GM10248 (cell line): ENCODE data around the gene C6.

ENCODE experiments used
- CTCF ChIA-PET: fragments of 300-600 bp; sonication (Branson Sonifier 250); formaldehyde crosslinking; extraction: SDS; loops from one replicate; lab custom pipeline; 2021; ENCODE audit warnings: antibody characterized with exemption; lab: Yijun Ruan, JAX
- POLR2A ChIA-PET: fragments of 350-650 bp; sonication (Branson Sonifier 250); formaldehyde crosslinking; extraction: SDS; loops from one replicate; lab custom pipeline; 2020; ENCODE audit warnings: antibody characterized with exemption; lab: Yijun Ruan, JAX
- DNase-seq: peaks from one replicate; pipeline ENCODE4 v3.0.0; 2012; ENCODE audit errors: extremely low spot score
- TF ChIP-seq, protein P1 (sequence below): IDR thresholded peaks from 2 replicates; pipeline ENCODE4 v1.5.1; 2012; ENCODE audit warnings: mild to moderate bottlenecking, low read depth; ENCODE audit errors: extremely low read depth, missing control alignments, control extremely low read depth

C6 gene

DNA sequence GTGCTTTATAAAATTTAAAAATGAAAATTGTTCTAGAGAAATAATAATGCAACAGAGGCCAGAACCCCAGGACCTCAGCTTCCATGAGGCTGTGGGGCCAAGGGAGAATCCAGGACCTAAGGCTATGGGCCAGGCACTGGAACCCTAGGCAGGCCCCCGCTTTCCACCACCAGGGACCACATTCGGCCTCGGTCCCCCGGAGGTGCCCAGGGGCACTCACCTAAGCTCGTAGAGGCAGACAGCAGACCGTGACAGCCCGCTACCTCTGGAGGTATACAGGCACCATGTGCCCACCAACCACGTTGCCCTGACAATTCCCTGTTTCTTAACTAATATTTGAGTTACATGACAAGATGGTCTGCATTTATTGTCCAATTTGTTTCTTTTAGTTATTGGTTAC lies 92.7 kb downstream of the C6 start:
- ChIA-PET CTCF (no interaction called here), POLR2A (no interaction called here)
- TF ChIP-seq, protein P1, sequence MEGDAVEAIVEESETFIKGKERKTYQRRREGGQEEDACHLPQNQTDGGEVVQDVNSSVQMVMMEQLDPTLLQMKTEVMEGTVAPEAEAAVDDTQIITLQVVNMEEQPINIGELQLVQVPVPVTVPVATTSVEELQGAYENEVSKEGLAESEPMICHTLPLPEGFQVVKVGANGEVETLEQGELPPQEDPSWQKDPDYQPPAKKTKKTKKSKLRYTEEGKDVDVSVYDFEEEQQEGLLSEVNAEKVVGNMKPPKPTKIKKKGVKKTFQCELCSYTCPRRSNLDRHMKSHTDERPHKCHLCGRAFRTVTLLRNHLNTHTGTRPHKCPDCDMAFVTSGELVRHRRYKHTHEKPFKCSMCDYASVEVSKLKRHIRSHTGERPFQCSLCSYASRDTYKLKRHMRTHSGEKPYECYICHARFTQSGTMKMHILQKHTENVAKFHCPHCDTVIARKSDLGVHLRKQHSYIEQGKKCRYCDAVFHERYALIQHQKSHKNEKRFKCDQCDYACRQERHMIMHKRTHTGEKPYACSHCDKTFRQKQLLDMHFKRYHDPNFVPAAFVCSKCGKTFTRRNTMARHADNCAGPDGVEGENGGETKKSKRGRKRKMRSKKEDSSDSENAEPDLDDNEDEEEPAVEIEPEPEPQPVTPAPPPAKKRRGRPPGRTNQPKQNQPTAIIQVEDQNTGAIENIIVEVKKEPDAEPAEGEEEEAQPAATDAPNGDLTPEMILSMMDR = no peak

DNA sequence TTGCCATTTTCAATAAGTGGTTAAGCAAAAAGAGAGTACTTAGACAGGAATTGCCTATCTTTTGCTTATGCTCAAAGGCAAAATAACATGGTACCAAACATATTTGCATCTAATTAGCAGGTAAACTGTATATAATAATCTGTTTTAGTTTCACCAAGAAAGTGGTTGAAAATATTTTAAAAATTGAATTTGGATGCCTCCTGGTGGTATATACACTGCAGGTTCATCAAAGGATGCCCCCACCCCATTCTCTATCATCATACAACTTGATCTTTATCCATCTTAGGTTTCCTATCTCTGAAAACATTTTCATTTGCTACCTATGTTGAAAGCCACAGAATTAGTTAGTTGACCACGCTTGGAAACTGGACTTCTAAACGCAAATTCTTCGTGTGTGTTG lies 95.2 kb downstream of the C6 start:
- POLR2A ChIA-PET = no interaction called here
- no peak for DNase-seq
- CTCF ChIA-PET = no interaction called here
- TF ChIP-seq, protein P1 = no peak

More for the DNA sequence above, 92.7 kb downstream of the C6 start:
- DNase-seq = no peak

DNA sequence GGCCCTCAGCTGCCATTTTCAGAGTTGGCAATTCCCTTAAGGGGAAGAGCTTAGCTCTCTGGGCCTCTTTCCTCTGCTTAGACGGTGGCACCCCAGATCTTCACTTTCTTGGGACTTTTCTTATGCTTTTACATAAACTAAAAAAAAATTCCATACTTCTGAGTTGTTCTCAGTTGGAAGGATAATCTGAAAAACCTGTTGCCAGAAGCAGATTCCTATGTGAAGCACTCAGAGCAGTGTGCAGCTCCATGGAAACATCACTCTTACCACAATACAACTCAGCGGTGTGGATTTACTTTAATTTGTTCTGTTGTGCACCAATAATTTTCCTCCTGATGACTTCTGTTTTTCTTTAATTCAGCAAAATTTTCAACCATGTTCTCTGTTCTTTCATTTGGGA lies 98.1 kb downstream of the C6 start:
- TF ChIP-seq, protein P1 = no peak
- POLR2A ChIA-PET = no interaction called here
- CTCF ChIA-PET = interaction anchor here (1.2 kb wide), 1 partner anchor 15 kb away, joined by 5 read pairs; no protein-coding TSS in a partner anchor
- DNase-seq = no peak

DNA sequence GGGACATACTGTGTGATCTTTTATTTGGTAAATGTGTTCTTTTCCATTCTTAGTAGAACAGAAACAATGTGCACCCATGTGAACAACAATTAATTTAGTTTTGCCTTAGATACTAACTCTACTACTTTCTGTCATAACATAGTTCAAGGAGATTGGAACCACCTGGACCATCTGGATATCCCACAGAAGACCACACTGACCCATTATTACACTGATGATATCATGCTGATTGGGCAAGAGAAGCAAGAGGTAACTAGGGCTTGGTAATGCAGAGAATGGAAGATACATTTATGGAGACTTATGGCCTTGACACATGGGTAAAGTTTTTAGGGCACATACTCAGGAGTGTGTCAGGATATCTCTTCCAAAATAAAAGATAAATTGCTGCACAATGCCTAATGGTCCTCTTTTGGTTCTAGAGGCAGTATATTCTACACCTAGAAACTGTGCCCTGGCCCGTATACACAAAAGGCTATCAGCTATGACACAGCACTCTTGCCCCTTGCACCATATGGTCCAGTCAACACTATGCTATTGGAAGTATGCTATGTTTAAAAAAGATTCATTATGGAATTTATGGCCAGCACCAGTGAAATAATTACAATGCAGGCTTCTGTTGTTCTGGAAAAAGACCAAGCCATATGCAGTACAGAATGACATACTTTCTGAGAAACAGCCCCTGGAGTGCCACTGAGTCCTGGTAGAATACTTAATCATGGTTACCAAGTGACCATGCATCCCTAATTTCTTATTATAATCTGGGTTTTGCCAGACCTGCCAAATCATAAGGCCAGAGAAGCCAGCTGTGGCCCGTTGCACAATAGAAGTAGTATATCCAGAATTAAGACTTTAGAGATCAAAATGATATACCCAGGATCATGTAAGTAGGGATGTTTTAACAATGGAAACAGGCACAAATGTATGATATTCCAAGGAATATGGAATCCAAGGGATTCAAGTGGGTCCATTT lies 100.6 kb downstream of the C6 start:
- POLR2A ChIA-PET = no interaction called here
- DNase-seq = no peak
- CTCF ChIA-PET = no interaction called here
- TF ChIP-seq, protein P1 = no peak

DNA sequence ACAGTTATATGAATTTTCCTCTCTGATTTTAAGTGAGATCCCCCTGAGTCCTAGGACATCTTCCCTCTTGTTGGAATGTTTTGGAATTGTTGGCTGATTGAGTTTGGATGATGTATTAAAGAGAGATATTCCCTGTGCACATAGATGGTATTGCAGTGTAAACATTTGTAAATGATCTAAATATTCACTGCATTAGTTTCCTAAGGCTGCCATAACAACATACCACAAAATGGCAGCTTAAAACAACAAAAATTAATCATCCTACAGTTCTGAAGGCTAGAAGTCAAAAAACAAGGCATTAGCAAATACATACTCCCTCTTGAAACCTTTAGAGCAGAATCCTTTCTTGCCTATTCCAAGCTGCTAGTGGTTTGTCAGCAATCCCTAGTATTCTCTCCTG lies 104.1 kb downstream of the C6 start:
- ChIA-PET POLR2A (no interaction called here), CTCF (no interaction called here)
- TF ChIP-seq, protein P1 = no peak
- DNase-seq = no peak

DNA sequence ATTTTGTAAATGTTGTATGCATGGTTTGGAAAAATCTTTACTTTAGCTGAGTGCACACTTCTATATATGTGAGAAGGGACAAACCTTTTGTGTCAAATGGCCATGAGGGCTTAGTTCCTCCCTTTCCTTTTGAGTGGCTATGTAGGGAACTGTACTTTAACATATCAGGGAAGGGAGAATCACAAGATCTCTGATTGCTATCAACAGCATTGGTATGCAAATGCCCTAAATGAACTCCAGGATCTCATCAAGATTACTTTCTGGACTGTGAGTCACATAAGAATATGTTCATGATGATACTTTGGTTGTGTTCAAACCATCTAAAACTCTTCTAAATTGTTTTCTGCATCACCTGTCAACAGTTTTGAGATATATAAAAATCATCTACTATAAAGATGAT lies 111.0 kb downstream of the C6 start:
- ChIA-PET POLR2A (no interaction called here), CTCF (no interaction called here)
- DNase-seq = no peak

More for the DNA sequence above, 111.0 kb downstream of the C6 start:
- TF ChIP-seq, protein P1 = no peak
